GM18907 (cell line): ENCODE measurements around the gene BCL11A.

Experiments used
- ATAC-seq: cut with Tn5 transposase; IDR thresholded peaks from one replicate; pipeline ENCODE4 v1.9.1; 2021; ENCODE audit warnings: mild to moderate bottlenecking, moderate library complexity; ENCODE audit not compliant: unreplicated experiment

The BCL11A gene

DNA sequence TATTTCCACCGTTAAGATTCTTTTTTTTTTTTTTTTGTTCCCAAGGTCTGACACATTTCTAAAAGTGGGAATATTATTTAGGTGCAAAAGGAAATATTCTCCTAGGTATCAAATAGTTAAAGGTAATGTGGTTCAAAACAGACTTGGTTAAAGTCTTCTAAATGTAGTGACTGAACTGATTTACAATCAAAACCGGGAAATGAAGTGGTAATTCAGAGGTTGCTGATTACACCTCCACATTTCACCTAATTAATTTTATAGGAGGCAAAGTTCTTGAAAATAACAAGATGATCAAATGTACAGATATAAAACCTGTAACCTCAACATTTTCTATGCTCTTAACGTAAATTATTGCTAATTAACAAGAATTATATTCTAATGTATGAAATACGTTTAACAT lies 5.1 kb downstream of the BCL11A start:
- ATAC-seq, result no peak

GRCh38 chr2:60547841-60548240 lies 5.6 kb downstream of the BCL11A start:
- no peak for ATAC-seq

- ATAC-seq, result no peak
Observed at GRCh38 chr2:60546756-60547420, 6.6 kb downstream of the BCL11A start.

DNA sequence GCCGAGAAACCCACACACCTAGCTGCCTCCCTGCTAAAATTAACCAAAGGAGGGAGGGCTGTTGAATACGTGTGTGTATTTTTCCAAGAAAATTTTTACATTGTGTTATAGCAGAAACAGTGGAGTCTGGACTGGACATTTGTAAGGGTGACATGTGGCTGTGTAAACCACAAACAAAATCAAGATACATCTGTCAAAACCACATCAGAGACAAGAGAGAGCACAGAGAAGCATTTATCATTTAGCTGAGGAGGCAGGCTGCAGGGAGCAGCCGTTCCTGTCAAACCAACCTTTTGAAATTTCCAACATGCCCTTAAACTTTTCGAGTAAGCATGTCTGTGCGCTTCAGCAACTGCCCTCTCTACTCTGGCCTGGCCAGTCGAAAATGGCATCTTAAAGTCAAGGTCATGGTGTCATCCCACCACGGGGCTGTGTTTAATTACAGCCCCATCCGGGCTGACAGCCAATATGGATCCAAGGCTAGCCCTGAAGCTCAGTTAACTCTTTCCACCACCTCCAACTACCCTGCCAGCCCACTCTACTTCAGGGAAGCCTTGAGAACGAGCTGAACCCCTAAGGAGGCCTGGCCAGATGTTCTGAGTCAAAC lies 8.4 kb downstream of the BCL11A start:
- ATAC-seq, result no peak

- ATAC-seq, result no peak
Observed at GRCh38 chr2:60544062-60544461, 9.4 kb downstream of the BCL11A start.

GRCh38 chr2:60541056-60541651 lies 12.3 kb downstream of the BCL11A start:
- no peak for ATAC-seq

DNA sequence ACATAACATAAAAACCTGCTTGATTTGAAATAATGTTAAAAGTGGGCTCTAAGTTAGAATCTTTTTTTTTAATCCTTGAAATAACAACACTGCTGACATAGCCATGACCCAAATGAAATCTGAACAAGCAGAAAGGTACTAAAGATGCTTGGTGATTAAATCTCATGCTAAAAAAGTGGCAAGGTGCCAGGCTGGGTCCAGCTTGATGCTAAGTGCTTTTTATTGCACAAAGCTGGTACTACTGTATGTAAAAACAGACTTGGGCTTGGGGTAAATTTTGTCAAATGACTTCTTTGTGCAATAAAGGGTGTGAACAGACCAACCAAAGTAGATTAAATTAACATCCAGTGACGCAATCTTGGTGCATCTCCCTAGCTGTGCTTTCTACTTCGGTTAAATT lies 13.4 kb downstream of the BCL11A start:
- ATAC-seq, result no peak

GRCh38 chr2:60539140-60539539 lies 14.3 kb downstream of the BCL11A start:
- ATAC-seq, result no peak

GRCh38 chr2:60538101-60538500 lies 15.4 kb downstream of the BCL11A start:
- ATAC-seq, result no peak

- ATAC-seq, result no peak
Observed at GRCh38 chr2:60536746-60537145, 16.7 kb downstream of the BCL11A start.

DNA sequence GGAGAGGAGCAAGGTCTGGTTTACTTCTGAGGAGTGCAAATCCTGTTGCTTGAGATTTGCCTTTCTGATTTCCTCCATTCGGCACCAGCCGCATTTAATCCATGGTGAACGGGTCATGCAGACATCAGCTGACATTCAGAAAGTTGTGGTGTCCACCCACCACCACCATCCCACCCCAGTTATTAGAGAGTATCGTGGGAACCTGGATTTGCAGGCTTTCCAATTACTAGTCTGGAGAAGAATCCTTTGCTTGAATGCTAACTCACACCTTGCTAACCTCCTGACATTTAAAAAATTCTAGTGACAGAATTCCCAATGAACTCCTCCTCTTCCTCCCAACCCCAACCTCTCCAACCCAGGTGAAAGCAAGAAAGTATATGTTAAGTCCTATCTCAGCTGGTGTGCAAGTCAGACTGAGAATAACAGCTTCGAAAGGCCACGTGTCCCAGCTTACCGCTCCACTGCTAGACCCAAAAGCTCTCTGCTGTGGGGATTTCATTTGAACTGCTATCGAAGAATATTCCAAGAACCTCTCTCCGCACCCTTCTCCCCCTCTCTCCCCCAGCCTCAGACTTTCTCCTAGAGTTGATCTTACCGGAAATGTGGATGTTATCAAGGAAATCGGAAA lies 17.7 kb downstream of the BCL11A start:
- ATAC-seq, result peak; percentile 74

DNA sequence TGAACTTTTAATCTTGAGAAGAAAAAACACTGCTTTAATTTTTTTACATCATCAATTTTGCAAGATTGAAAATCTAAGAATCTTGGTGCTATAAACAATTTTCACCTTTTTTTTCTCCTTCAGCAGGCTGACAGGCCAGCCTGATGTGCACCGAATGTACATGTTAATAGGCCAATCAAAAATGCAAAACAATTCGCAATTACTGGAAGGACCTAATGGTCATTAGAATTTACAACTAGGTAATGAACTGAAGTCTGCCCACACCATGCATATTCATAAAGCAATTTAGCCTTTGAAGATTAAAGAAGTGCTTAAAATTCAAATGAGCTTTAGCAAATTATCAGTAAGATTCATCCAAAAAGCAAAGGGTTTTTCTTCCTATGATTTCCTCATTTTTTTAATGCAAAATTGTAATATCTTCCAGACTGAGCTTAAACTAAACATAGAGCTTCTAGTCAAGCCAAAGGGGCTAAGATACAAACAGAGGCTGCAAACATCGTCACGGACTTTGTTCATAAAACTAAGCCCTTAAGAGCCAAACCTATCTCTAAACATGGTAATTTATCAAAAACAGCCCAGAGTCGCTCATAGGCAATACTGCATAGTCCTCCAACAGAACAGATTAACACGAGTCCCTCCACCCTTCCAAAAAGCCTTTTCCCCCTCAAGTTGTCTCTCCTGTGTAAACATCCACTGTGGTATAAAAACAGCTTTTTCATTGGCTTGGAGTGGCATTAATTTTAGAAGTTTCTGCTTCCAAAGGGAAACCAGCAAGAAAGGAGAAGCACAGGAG lies 18.4 kb downstream of the BCL11A start:
- no peak for ATAC-seq

- no peak for ATAC-seq
Observed at GRCh38 chr2:60534052-60534685, 19.3 kb downstream of the BCL11A start.

GRCh38 chr2:60533101-60534051 lies 20.1 kb downstream of the BCL11A start:
- no peak for ATAC-seq

GRCh38 chr2:60532421-60532820 lies 21.0 kb downstream of the BCL11A start:
- no peak for ATAC-seq

DNA sequence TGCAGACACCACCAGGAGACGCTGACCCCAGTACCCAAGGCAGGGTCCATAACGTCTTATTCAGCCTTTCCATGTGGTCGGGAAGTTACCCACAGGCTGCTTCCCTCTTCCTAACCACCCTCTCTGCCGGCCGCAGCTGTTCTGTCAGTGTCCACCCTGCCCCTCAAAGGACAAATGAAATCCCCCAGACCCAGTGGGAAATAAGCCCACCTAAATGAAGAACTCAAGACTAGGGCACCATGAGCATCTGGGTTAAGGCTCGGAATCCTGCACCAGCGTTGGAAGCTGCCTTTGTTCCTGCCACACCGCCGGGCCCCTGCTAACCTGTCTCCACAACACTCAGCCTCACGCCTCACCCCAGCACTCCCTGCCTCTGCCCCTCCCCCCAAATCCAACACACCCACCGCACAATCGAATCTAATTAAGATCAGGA lies 21.7 kb downstream of the BCL11A start:
- ATAC-seq, result no peak

DNA sequence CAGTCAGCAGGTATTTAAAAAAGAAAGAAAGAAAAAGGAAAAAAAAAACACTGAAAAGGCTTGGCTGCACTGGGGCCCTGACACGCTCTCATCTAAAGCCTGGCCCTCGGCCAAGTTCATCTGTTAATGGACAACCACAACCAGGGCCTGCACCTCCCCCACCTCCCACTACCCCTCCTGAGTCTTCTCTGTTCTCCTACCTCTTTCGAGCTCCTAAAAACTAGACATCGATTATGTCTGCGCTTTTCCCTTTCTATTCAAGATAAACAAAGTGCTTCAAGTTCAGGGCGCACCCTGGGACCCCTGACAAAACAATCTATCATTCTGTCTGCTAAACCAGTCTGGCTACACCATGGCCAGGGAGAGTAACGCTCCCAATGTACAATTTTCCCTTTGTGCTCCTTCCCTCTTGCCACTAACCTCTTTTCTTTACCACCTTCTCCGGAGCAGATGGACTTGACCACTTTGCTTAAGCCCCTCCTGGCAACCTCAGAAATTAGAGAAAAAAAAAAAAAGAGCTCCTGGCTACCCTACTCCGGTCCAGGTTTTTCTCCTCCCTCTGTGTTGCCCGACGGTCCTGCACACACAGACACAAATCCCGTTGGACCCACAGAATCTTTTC lies 22.7 kb downstream of the BCL11A start:
- peak; percentile 76 for ATAC-seq

- ATAC-seq, result no peak
Observed at GRCh38 chr2:60529785-60530627, 23.4 kb downstream of the BCL11A start.
